ENCODE measurements around the gene AREL1.
A peak's percentile ranks its signal among the peaks of the same experiment; 100 is the strongest.

Gene AREL1

GRCh38 chr14:74656964-74657363 lies 55.9 kb downstream of the AREL1 start:
- Mint-ChIP-seq H3K27me3 (no peaks in the 10 kb centered on the region), H3K27ac (peak overlapping the region in 1 of 2 donors; percentile 51), H3K4me1 (peaks cover 10% of the 10 kb centered on the region)

GRCh38 chr14:74655599-74656395 lies 57.1 kb downstream of the AREL1 start:
- no peaks in the 10 kb centered on the region for H3K27me3 Mint-ChIP-seq
- peaks cover 14% of the 10 kb centered on the region for H3K4me1 Mint-ChIP-seq
- H3K9me3 Mint-ChIP-seq = no peaks in the 10 kb centered on the region
- H3K27ac Mint-ChIP-seq = no peak overlapping the region
- DNase-seq = no peak
- ATAC-seq = no peak
- no peak overlapping the region for H3K4me3 Mint-ChIP-seq

More at GRCh38 chr14:74656964-74657363, 55.9 kb downstream of the AREL1 start:
- ATAC-seq (no peak), DNase-seq (no peak)
- H3K4me3 Mint-ChIP-seq = no peak overlapping the region
- no peaks in the 10 kb centered on the region for H3K9me3 Mint-ChIP-seq

GRCh38 chr14:74654931-74655330 lies 57.9 kb downstream of the AREL1 start:
- Mint-ChIP-seq H3K9me3 (no peaks in the 10 kb centered on the region), H3K4me1 (peaks cover 14% of the 10 kb centered on the region), H3K4me3 (no peak overlapping the region), H3K27ac (peak overlapping the region in 1 of 2 donors; percentile 77), H3K27me3 (no peaks in the 10 kb centered on the region)
- no peak for ATAC-seq
- DNase-seq = no peak

- Mint-ChIP-seq H3K27me3 (no peaks in the 10 kb centered on the region), H3K4me3 (no peak overlapping the region), H3K9me3 (no peaks in the 10 kb centered on the region), H3K27ac (peak overlapping the region in 1 of 2 donors; percentile 85), H3K4me1 (peaks cover 14% of the 10 kb centered on the region)
- ATAC-seq (no peak), DNase-seq (no peak)
These were observed 59.3 kb downstream of the AREL1 start for GRCh38 chr14:74653386-74654138.

GRCh38 chr14:74652541-74652940 lies 60.3 kb downstream of the AREL1 start:
- no peak overlapping the region for H3K4me3 Mint-ChIP-seq
- no peaks in the 10 kb centered on the region for H3K9me3 Mint-ChIP-seq
- no peaks in the 10 kb centered on the region for H3K27me3 Mint-ChIP-seq
- DNase-seq (no peak), ATAC-seq (no peak)
- peaks cover 14% of the 10 kb centered on the region for H3K4me1 Mint-ChIP-seq
- H3K27ac Mint-ChIP-seq = no peak overlapping the region

GRCh38 chr14:74650927-74651686 lies 61.8 kb downstream of the AREL1 start:
- peak overlapping the region in 1 of 2 donors; percentile 44 for H3K27ac Mint-ChIP-seq
- peaks cover 2% of the 10 kb centered on the region for H3K27me3 Mint-ChIP-seq
- H3K4me3 Mint-ChIP-seq = no peak overlapping the region
- peaks cover 14% of the 10 kb centered on the region for H3K4me1 Mint-ChIP-seq
- H3K9me3 Mint-ChIP-seq = no peaks in the 10 kb centered on the region
- DNase-seq (no peak), ATAC-seq (no peak)

- H3K9me3 Mint-ChIP-seq = no peaks in the 10 kb centered on the region
- DNase-seq (no peak), ATAC-seq (no peak)
- H3K4me1 Mint-ChIP-seq = peaks cover 9% of the 10 kb centered on the region
- no peak overlapping the region for H3K27ac Mint-ChIP-seq
- peaks cover 9% of the 10 kb centered on the region for H3K27me3 Mint-ChIP-seq
- no peak overlapping the region for H3K4me3 Mint-ChIP-seq
These were observed 63.2 kb downstream of the AREL1 start for GRCh38 chr14:74649673-74650072.

- H3K27ac Mint-ChIP-seq = no peak overlapping the region
- ATAC-seq = no peak
- peaks cover 4% of the 10 kb centered on the region for H3K4me1 Mint-ChIP-seq
- no peaks in the 10 kb centered on the region for H3K9me3 Mint-ChIP-seq
- no peak overlapping the region for H3K4me3 Mint-ChIP-seq
- DNase-seq = no peak
- H3K27me3 Mint-ChIP-seq = peaks cover 9% of the 10 kb centered on the region
These were observed 63.7 kb downstream of the AREL1 start for GRCh38 chr14:74649167-74649566.

- Mint-ChIP-seq H3K27ac (no peak overlapping the region), H3K27me3 (peaks cover 9% of the 10 kb centered on the region), H3K9me3 (no peaks in the 10 kb centered on the region), H3K4me3 (no peak overlapping the region), H3K4me1 (peaks cover 4% of the 10 kb centered on the region)
- no peak for ATAC-seq
- DNase-seq = no peak
These were observed 64.3 kb downstream of the AREL1 start for GRCh38 chr14:74648601-74649000.

GRCh38 chr14:74647678-74648461 lies 65.0 kb downstream of the AREL1 start:
- ATAC-seq (peak; percentile 20), DNase-seq (no peak)
- Mint-ChIP-seq H3K4me1 (peaks cover 4% of the 10 kb centered on the region), H3K27me3 (peaks cover 9% of the 10 kb centered on the region), H3K9me3 (no peaks in the 10 kb centered on the region), H3K4me3 (no peak overlapping the region), H3K27ac (no peak overlapping the region)

- H3K4me3 Mint-ChIP-seq = no peak overlapping the region
- peaks cover 9% of the 10 kb centered on the region for H3K27me3 Mint-ChIP-seq
- no peak for ATAC-seq
- no peak overlapping the region for H3K27ac Mint-ChIP-seq
- DNase-seq = no peak
- peaks cover 4% of the 10 kb centered on the region for H3K4me1 Mint-ChIP-seq
- no peaks in the 10 kb centered on the region for H3K9me3 Mint-ChIP-seq
These were observed 65.7 kb downstream of the AREL1 start for GRCh38 chr14:74647061-74647677.

GRCh38 chr14:74645756-74646470 lies 67.0 kb downstream of the AREL1 start:
- Mint-ChIP-seq H3K4me1 (no peaks in the 10 kb centered on the region), H3K27ac (peak overlapping the region; percentile 30 to 74), H3K4me3 (no peak overlapping the region), H3K27me3 (peaks cover 9% of the 10 kb centered on the region), H3K9me3 (no peaks in the 10 kb centered on the region)
- no peak for DNase-seq
- no peak for ATAC-seq

GRCh38 chr14:74645244-74645643 lies 67.6 kb downstream of the AREL1 start:
- no peak for DNase-seq
- peaks cover 9% of the 10 kb centered on the region for H3K27me3 Mint-ChIP-seq
- H3K9me3 Mint-ChIP-seq = no peaks in the 10 kb centered on the region
- ATAC-seq = no peak
- no peaks in the 10 kb centered on the region for H3K4me1 Mint-ChIP-seq
- peak overlapping the region in 1 of 2 donors; percentile 74 for H3K27ac Mint-ChIP-seq
- no peak overlapping the region for H3K4me3 Mint-ChIP-seq
